C4-2B (cell line): ENCODE results near the gene MRTFB.

ENCODE experiments used
- CTCF ChIP-seq: fragments of 450-650 bp; conservative IDR thresholded peaks from 2 replicates; pipeline ENCODE4 v1.5.1; 2017; ENCODE audit warnings: mild to moderate bottlenecking
- ZFX ChIP-seq: fragments of 450-650 bp; IDR thresholded peaks from 2 replicates; pipeline ENCODE4 v1.6.1; 2017

DNA sequence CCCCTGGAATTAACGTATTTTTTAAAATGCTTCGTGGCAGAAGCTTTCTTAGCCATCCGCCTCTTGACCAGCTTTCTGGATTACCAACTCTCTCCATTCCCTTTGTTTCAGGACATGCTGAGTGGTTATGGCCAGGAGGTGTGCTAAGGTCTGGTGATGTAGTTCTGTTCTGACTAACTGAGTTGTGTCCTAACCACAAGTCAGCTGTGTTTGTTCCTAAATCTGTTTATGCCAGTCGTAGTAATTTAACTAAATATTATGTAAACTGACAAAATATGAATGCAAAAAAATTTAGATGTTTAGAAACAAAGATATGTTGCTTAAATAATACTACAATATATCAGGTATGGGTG, 61.6 kb downstream of the MRTFB start:
- TF ChIP-seq CTCF, result no peak
- TF ChIP-seq ZFX, result no peak
